IMR-90 (cell line): ENCODE data around the gene SPATS2L. TPM values are rescaled to one million over a fixed set of nuclear protein-coding genes. Genes with fewer than 3 reads are reported as not detected.

Experiments used
- ATAC-seq: fragments of 200-7000 bp; cut with Tn5 transposase; 2 replicates; pipeline ENCODE4 v1.9.1; 2020; ENCODE audit warnings: low read depth, mild to moderate bottlenecking, moderate library complexity
- BruUV-seq: library from RNA; stranded (reverse); fragments of 400-500 nt; replicated peaks from 2 replicates; lab custom pipeline; 2021; lab: Mats Ljungman, UMichigan
- CTCF ChIA-PET: fragments of 300-600 bp; formaldehyde crosslinking; extraction: SDS; loops from one replicate; lab custom pipeline; 2021; ENCODE audit warnings: antibody characterized with exemption; lab: Yijun Ruan, JAX
- POLR2A ChIA-PET: fragments of 300-600 bp; sonication (Branson Sonifier 250); formaldehyde crosslinking; loops from one replicate; lab custom pipeline; 2022; ENCODE audit warnings: antibody characterized with exemption; ENCODE audit not compliant: unreplicated experiment; lab: Charles Lee
- DNase-seq: peaks from one replicate; pipeline ENCODE4 v3.0.0; 2013
- H2AFZ ChIP-seq: replicated peaks from 2 replicates; pipeline ENCODE3; 2013; ENCODE audit warnings: low read length, mild to moderate bottlenecking; ENCODE audit not compliant: poor library complexity
- H2AK5ac ChIP-seq: 2 replicates; pipeline ENCODE4 v1.6.1; 2013; ENCODE audit warnings: low read depth, low read length, inconsistent platforms
- H2AK9ac ChIP-seq: replicated peaks from 2 replicates; pipeline ENCODE3; 2013; ENCODE audit warnings: mild to moderate bottlenecking, low read depth, low read length, moderate library complexity; ENCODE audit not compliant: poor library complexity
- H2BK120ac ChIP-seq: 2 replicates; pipeline ENCODE4 v1.6.1; 2013; ENCODE audit warnings: low read depth, low read length, inconsistent platforms
- H2BK15ac ChIP-seq: 3 replicates; pipeline ENCODE4 v1.6.1; 2013; ENCODE audit warnings: low read depth, low read length, inconsistent platforms
- H2BK20ac ChIP-seq: 2 replicates; pipeline ENCODE4 v1.6.1; 2013; ENCODE audit warnings: low read depth, mild to moderate bottlenecking, inconsistent platforms, low read length, moderate library complexity
- H2BK5ac ChIP-seq: 2 replicates; pipeline ENCODE4 v1.6.1; 2013; ENCODE audit warnings: mild to moderate bottlenecking, low read depth, low read length, inconsistent platforms; ENCODE audit not compliant: poor library complexity, severe bottlenecking
- H3K14ac ChIP-seq: replicated peaks from 2 replicates; pipeline ENCODE4 v1.6.1; 2013; ENCODE audit warnings: low read depth, low read length, inconsistent platforms
- H3K18ac ChIP-seq: 2 replicates; pipeline ENCODE4 v1.6.1; 2013; ENCODE audit warnings: low read depth, low read length, control low read depth
- H3K23ac ChIP-seq: 2 replicates; pipeline ENCODE4 v1.6.1; 2013; ENCODE audit warnings: low read depth, low read length, inconsistent platforms
- H3K27ac ChIP-seq: 2 replicates; pipeline ENCODE4 v1.5.1; 2013; ENCODE audit warnings: mild to moderate bottlenecking, control low read depth, low read length; ENCODE audit not compliant: insufficient read depth
- H3K27me3 ChIP-seq: 2 replicates; pipeline ENCODE4 v1.6.1; 2013; ENCODE audit warnings: low read length; ENCODE audit not compliant: control insufficient read depth, insufficient read depth
- H3K36me3 ChIP-seq: 2 replicates; pipeline ENCODE4 v1.6.1; 2013; ENCODE audit warnings: low read length, mixed read lengths; ENCODE audit not compliant: control insufficient read depth, insufficient read depth
- H3K4ac ChIP-seq: 2 replicates; pipeline ENCODE4 v1.6.1; 2013; ENCODE audit warnings: low read depth, low read length, inconsistent platforms
- H3K4me1 ChIP-seq: 2 replicates; pipeline ENCODE4 v1.6.1; 2013; ENCODE audit warnings: low read length, mixed read lengths; ENCODE audit not compliant: control insufficient read depth, insufficient read depth
- H3K4me2 ChIP-seq: 2 replicates; pipeline ENCODE4 v1.6.1; 2013; ENCODE audit warnings: low read depth, mild to moderate bottlenecking, control low read depth, low read length, moderate library complexity
- H3K4me3 ChIP-seq: 2 replicates; pipeline ENCODE4 v1.5.1; 2013; ENCODE audit warnings: low read depth, mild to moderate bottlenecking, control low read depth, low read length, moderate library complexity; ENCODE audit not compliant: insufficient read depth
- H3K56ac ChIP-seq: 2 replicates; pipeline ENCODE4 v1.6.1; 2013; ENCODE audit warnings: low read length, inconsistent platforms; ENCODE audit not compliant: insufficient read depth; ENCODE audit errors: extremely low read depth
- H3K79me1 ChIP-seq, 2 experiments: 2 replicates each; pipeline ENCODE4 v1.6.1; 2013; ENCODE audit warnings: low read length in 2 of 2, inconsistent platforms in 1 of 2, low read depth in 1 of 2
- H3K9ac ChIP-seq: 2 replicates; pipeline ENCODE4 v1.6.1; 2013; ENCODE audit warnings: low read depth, low read length, control low read depth
- H3K9me1 ChIP-seq: 2 replicates; pipeline ENCODE4 v1.6.1; 2013; ENCODE audit warnings: low read length, inconsistent platforms; ENCODE audit not compliant: insufficient read depth
- H3K9me3 ChIP-seq: 2 replicates; pipeline ENCODE4 v1.6.1; 2013; ENCODE audit warnings: low read length; ENCODE audit not compliant: control insufficient read depth, insufficient read depth
- H4K20me1 ChIP-seq: 2 replicates; pipeline ENCODE4 v1.6.1; 2013; ENCODE audit warnings: low read length, inconsistent platforms; ENCODE audit not compliant: insufficient read depth
- H4K5ac ChIP-seq: 2 replicates; pipeline ENCODE4 v1.6.1; 2013; ENCODE audit warnings: mild to moderate bottlenecking, low read depth, low read length, control low read depth
- H4K8ac ChIP-seq, 2 experiments: 2 replicates each; pipeline ENCODE4 v1.6.1; 2013; ENCODE audit warnings: low read depth in 2 of 2, low read length in 2 of 2, control low read depth in 1 of 2, inconsistent platforms in 1 of 2
- H4K91ac ChIP-seq: 2 replicates; pipeline ENCODE4 v1.6.1; 2013; ENCODE audit warnings: low read depth, low read length, inconsistent platforms; ENCODE audit not compliant: insufficient read depth
- CEBPB ChIP-seq: IDR thresholded peaks from 2 replicates; pipeline ENCODE4 v1.6.1; 2012; ENCODE audit warnings: low read depth, low read length, improper control_type of control experiment
- CHD1 ChIP-seq: IDR thresholded peaks from 2 replicates; pipeline ENCODE4 v1.6.1; 2012; ENCODE audit warnings: low read depth, low read length, improper control_type of control experiment
- CTCF ChIP-seq: conservative IDR thresholded peaks from 2 replicates; pipeline ENCODE4 v1.5.1; 2012; ENCODE audit warnings: mild to moderate bottlenecking, low read depth, low read length, improper control_type of control experiment
- ELK1 ChIP-seq: fragments of 150-350 bp; IDR thresholded peaks from 2 replicates; pipeline ENCODE4 v1.6.1; 2016; ENCODE audit warnings: low read depth, mild to moderate bottlenecking, low read length, moderate library complexity, borderline replicate concordance
- FOS ChIP-seq: fragments of 150-350 bp; IDR thresholded peaks from 2 replicates; pipeline ENCODE4 v1.6.1; 2016; ENCODE audit warnings: low read depth, low read length
- MAFK ChIP-seq: IDR thresholded peaks from 2 replicates; pipeline ENCODE4 v1.6.1; 2012; ENCODE audit warnings: low read depth, low read length, improper control_type of control experiment
- MXI1 ChIP-seq: IDR thresholded peaks from 2 replicates; pipeline ENCODE4 v1.6.1; 2012; ENCODE audit warnings: low read depth, mild to moderate bottlenecking, low read length, moderate library complexity, borderline replicate concordance
- NFE2L2 ChIP-seq: fragments of 150-350 bp; IDR thresholded peaks from 2 replicates; pipeline ENCODE4 v1.6.1; 2016; ENCODE audit warnings: low read depth, mild to moderate bottlenecking, low read length
- POLR2A ChIP-seq: IDR thresholded peaks from 2 replicates; pipeline ENCODE4 v1.6.1; 2012; ENCODE audit warnings: mild to moderate bottlenecking, low read depth, low read length
- RAD21 ChIP-seq: IDR thresholded peaks from 2 replicates; pipeline ENCODE4 v1.6.1; 2012; ENCODE audit warnings: low read length, improper control_type of control experiment
- RFX5 ChIP-seq: IDR thresholded peaks from 2 replicates; pipeline ENCODE4 v1.8.0; 2012; ENCODE audit warnings: low read depth, mild to moderate bottlenecking, low read length, moderate library complexity
- SMC3 ChIP-seq: fragments of 150-350 bp; IDR thresholded peaks from 2 replicates; pipeline ENCODE4 v1.6.1; 2016; ENCODE audit warnings: low read depth, mild to moderate bottlenecking, antibody characterized with exemption, low read length, moderate library complexity
- USF2 ChIP-seq: fragments of 150-350 bp; IDR thresholded peaks from 2 replicates; pipeline ENCODE4 v1.6.1; 2017; ENCODE audit warnings: mild to moderate bottlenecking, antibody characterized with exemption, low read length, low read depth
- WGBS, 2 experiments: methylation state at CpG; one replicate each; pipeline versions ENCODE4 v1.1.5 to v1.1.7; 2013; ENCODE audit warnings: missing lambda C conversion rate in 2 of 2; ENCODE audit not compliant: insufficient read length in 1 of 2; ENCODE audit errors: extremely low coverage in 2 of 2; 5-methylcytosine and 5-hydroxymethylcytosine counted together
- dilution Hi-C: fragments of 300-500 bp; cut with HindIII; formaldehyde crosslinking; loops from one replicate; pipeline ENCODE4 v1.14.3; 2018; ENCODE audit warnings: low sequenced_read_pairs; ENCODE audit not compliant: unreplicated experiment
- in situ Hi-C: fragments of 300-500 bp; cut with MboI; formaldehyde crosslinking; loops from 3 replicates; pipeline ENCODE4 v1.14.3; 2019; ENCODE audit warnings: low sequenced_read_pairs, inconsistent platforms, mixed read lengths
- intact Hi-C: fragments of 100-400 bp; cut with micrococcal nuclease; formaldehyde crosslinking; loops from 2 replicates; pipeline ENCODE4 v1.10.0; 2022
- polyA plus RNA-seq, 3 experiments: library from polyadenylated mRNA; depleted of rRNA; stranded (reverse); fragments of >200 nt; gene quantifications; 2 replicates each; pipeline ENCODE4 v1.2.3, GENCODE V29; 2012; ENCODE audit warnings: low replicate concordance in 1 of 3
- total RNA-seq: library from RNA; depleted of rRNA; stranded (reverse); fragments of >200 nt; gene quantifications from 2 replicates; pipeline ENCODE4 v1.2.3, GENCODE V29; 2012

SPATS2L gene
- total and polyA plus RNA-seq, 2 of the 4 experiments (the other 2 are of a cell fraction) = 118 to 155 TPM

- BruUV-seq = no TSS peak
- peak overlapping the region; percentile 29; the same call in 1 of the 2 replicates for H3K9ac ChIP-seq
- TF ChIP-seq CHD1 (no peak), MAFK (no peak), CEBPB (no peak), RFX5 (no peak), USF2 (no peak), NFE2L2 (no peak), SMC3 (no peak), FOS (no peak), MXI1 (no peak), ELK1 (no peak), POLR2A (no peak), CTCF (no peak), RAD21 (no peak)
These were observed 71.2 kb downstream of the SPATS2L start for GRCh38 chr2:200377355-200378336.

More at GRCh38 chr2:200377355-200378336, 71.2 kb downstream of the SPATS2L start:
- Histone ChIP-seq H3K27ac (peak overlapping the region; percentile 77), H3K14ac (peak overlapping the region; percentile 82), H3K4me3 (no peak overlapping the region), H4K91ac (peak overlapping the region; percentile 93), H2AK5ac (peak overlapping the region; percentile 95), H4K5ac (peak overlapping the region; percentile 62), H3K9me1 (peaks cover 43% of the 10 kb centered on the region), H2BK5ac (peak overlapping the region; percentile 95), H3K4ac (peak overlapping the region; percentile 89), H4K20me1 (peaks cover 7% of the 10 kb centered on the region; the same call in 1 of the 2 replicates), H3K23ac (peak overlapping the region; percentile 87), H2AK9ac (peak overlapping the region; percentile 59), H3K4me1 (peaks cover 42% of the 10 kb centered on the region), H3K79me1 (peaks cover 56 to 83% of the 10 kb centered on the region in 2 experiments), H3K4me2 (peak overlapping the region; percentile 77), H2BK15ac (peak overlapping the region; percentile 31; the same call in 1 of the 3 replicates), H2BK120ac (peak overlapping the region; percentile 67), H4K8ac (peak overlapping the region; percentile 88 to 95; a peak in 3 of 4 replicates), H3K36me3 (peaks cover 4% of the 10 kb centered on the region), H3K18ac (peak overlapping the region; percentile 56), H2AFZ (peak overlapping the region; percentile 44), H3K27me3 (no peaks in the 10 kb centered on the region), H3K9me3 (no peaks in the 10 kb centered on the region), H2BK20ac (peak overlapping the region; percentile 80), H3K56ac (peak overlapping the region; percentile 16; the same call in 1 of the 2 replicates)
- intact Hi-C loops = loop anchor here (5.0 kb wide), 1 partner anchor 70 kb away; the partner anchor contains the start of gene SPATS2L
- in situ Hi-C loops = no loop called here
- DNase-seq (no peak), ATAC-seq (no peak)
- POLR2A ChIA-PET = no interaction called here
- CTCF ChIA-PET = no interaction called here
- dilution Hi-C loops = no loop called here
- 88% methylated on average over 1 of the region's 5 CpGs; no CpG with 5 or more reads in 1 of the 2 experiments for WGBS, 2 experiments
